Hepatocyte (in vitro differentiated cells): Measurements from ENCODE around the gene PAOX.

Experiments
- EZH2 ChIP-seq: fragments of 200-600 bp; sonication (generic); IDR thresholded peaks from 2 replicates; pipeline ENCODE4 v1.6.1; 2016; ENCODE audit warnings: antibody characterized with exemption, mild to moderate bottlenecking, borderline replicate concordance
- EZH2phosphoT487 ChIP-seq: fragments of 200-600 bp; sonication (generic); IDR thresholded peaks from one replicate; pipeline ENCODE4 v1.6.1; 2018; ENCODE audit warnings: antibody characterized with exemption, mild to moderate bottlenecking, low read depth, moderate library complexity; ENCODE audit not compliant: unreplicated experiment, severe bottlenecking
- TF ChIP-seq, protein P1 (sequence below): fragments of 200-600 bp; sonication (generic); IDR thresholded peaks from 2 replicates; pipeline ENCODE4 v1.5.1; 2016; ENCODE audit warnings: antibody characterized with exemption, mild to moderate bottlenecking; ENCODE audit not compliant: poor library complexity

DNA sequence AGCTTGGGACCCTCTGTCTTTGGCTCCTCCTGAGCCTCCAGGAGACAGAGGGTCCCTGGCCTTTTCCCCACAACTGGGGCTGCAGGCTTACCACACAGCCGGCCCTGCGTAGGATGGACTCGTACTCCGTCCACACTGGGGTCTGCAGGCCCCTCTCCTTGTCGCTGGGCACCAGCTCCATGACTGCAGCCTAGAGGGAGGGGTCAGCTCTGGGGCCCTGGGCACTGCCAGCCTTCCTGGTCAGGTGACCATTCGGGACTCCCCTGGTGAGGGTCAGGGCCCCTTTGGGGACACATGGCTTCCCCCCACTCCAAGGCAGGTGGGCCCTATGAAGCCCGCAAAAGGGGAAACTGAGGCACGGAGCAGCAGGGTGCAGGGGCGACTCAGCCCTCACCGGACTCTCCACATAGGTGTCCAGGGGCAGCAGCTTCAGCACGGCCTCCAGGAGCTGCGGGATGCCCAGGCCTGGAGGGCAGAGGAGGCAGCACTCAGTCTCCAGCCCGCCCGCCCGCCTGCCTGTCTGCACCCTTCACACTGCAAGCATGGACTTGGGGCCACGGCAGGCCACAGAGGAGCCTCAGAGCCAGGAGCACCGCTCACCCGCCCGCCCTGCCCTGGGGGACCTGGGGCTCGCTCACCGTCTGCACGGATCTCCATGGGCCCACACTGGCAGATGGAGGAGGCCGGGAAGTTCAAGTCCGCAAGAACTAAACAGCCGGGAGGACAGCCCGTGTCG is 22.3 kb upstream of the PAOX start:
- TF ChIP-seq, protein P1, sequence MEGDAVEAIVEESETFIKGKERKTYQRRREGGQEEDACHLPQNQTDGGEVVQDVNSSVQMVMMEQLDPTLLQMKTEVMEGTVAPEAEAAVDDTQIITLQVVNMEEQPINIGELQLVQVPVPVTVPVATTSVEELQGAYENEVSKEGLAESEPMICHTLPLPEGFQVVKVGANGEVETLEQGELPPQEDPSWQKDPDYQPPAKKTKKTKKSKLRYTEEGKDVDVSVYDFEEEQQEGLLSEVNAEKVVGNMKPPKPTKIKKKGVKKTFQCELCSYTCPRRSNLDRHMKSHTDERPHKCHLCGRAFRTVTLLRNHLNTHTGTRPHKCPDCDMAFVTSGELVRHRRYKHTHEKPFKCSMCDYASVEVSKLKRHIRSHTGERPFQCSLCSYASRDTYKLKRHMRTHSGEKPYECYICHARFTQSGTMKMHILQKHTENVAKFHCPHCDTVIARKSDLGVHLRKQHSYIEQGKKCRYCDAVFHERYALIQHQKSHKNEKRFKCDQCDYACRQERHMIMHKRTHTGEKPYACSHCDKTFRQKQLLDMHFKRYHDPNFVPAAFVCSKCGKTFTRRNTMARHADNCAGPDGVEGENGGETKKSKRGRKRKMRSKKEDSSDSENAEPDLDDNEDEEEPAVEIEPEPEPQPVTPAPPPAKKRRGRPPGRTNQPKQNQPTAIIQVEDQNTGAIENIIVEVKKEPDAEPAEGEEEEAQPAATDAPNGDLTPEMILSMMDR: no peak
- no peak for TF ChIP-seq EZH2
- no peak for TF ChIP-seq EZH2phosphoT487
